GM12891 (cell line): Measurements from ENCODE around the gene PPFIBP1.

Experiments used
- PAX5 ChIP-seq: IDR thresholded peaks from 2 replicates; pipeline ENCODE4 v1.6.1; 2011; ENCODE audit warnings: low read length, moderate library complexity, mild to moderate bottlenecking; ENCODE audit not compliant: insufficient read depth, severe bottlenecking
- POLR2A ChIP-seq: IDR thresholded peaks from 2 replicates; pipeline ENCODE4 v1.6.1; 2011; ENCODE audit warnings: low read depth, low read length, control low read depth
- POLR2AphosphoS5 ChIP-seq: IDR thresholded peaks from 2 replicates; pipeline ENCODE4 v1.6.1; 2011; ENCODE audit warnings: low read depth, low read length, control low read depth
- POU2F2 ChIP-seq: IDR thresholded peaks from 2 replicates; pipeline ENCODE4 v1.6.1; 2011; ENCODE audit warnings: low read depth, mild to moderate bottlenecking, control low read depth, low read length, moderate library complexity
- SPI1 ChIP-seq: IDR thresholded peaks from 2 replicates; pipeline ENCODE4 v1.6.1; 2011; ENCODE audit warnings: low read depth, low read length, control low read depth
- TAF1 ChIP-seq: IDR thresholded peaks from 2 replicates; pipeline ENCODE4 v1.6.1; 2011; ENCODE audit warnings: low read depth, low read length, control low read depth

DNA sequence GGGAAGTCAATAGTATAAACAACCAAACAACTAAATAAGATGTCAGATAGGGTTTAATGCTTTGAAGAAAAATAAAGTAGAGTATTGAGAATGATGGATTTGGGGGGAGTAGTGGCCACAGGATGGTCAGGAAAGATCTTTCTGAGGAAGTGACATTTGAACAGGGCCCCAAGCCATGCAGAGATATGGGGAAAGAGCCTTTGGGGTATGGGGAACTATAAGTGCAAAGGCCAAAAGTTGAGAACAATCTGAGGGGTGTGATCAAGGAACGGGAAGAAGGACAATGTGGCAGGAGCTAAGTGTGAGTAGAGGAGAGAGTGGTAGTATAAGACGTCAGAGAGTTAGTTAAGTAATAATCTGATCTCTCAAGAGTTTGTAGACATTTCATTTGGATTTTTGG lies 188.0 kb downstream of the PPFIBP1 start:
- TF ChIP-seq POLR2A (no peak), TAF1 (no peak), POLR2AphosphoS5 (no peak), PAX5 (no peak), SPI1 (no peak), POU2F2 (no peak)
